BE2C (cell line): ENCODE data around the gene SH3RF3.

ENCODE experiments used
- DNase-seq: peaks from one replicate; pipeline ENCODE4 v3.0.0-alpha.2; 2020
- H3K27me3 ChIP-seq: fragments of 250-450 bp; sonication (Bioruptor Pico); 2 replicates; pipeline ENCODE4 v1.5.1; 2020; ENCODE audit warnings: mild to moderate bottlenecking
- H3K36me3 ChIP-seq: fragments of 250-450 bp; sonication (Bioruptor Pico); 2 replicates; pipeline ENCODE4 v1.5.1; 2020; ENCODE audit warnings: mild to moderate bottlenecking
- H3K4me1 ChIP-seq: fragments of 250-450 bp; sonication (Bioruptor Pico); 2 replicates; pipeline ENCODE4 v1.5.1; 2020
- H3K4me3 ChIP-seq: 2 replicates; pipeline ENCODE4 v1.5.1; 2011; ENCODE audit warnings: low read depth, low read length
- H3K9me3 ChIP-seq: fragments of 250-450 bp; sonication (Bioruptor Pico); 2 replicates; pipeline ENCODE4 v1.5.1; 2020
- TF ChIP-seq, protein P1 (sequence below): IDR thresholded peaks from 2 replicates; pipeline ENCODE4 v1.5.1; 2012; ENCODE audit warnings: mild to moderate bottlenecking, low read depth, low read length

SH3RF3 gene

GRCh38 chr2:109304242-109304641 is 175.2 kb downstream of the SH3RF3 start:
- Histone ChIP-seq H3K4me1 (no peaks in the 10 kb centered on the region), H3K9me3 (no peaks in the 10 kb centered on the region), H3K27me3 (no peaks in the 10 kb centered on the region), H3K4me3 (no peak overlapping the region), H3K36me3 (no peaks in the 10 kb centered on the region)
- DNase-seq = no peak
- TF ChIP-seq, protein P1, sequence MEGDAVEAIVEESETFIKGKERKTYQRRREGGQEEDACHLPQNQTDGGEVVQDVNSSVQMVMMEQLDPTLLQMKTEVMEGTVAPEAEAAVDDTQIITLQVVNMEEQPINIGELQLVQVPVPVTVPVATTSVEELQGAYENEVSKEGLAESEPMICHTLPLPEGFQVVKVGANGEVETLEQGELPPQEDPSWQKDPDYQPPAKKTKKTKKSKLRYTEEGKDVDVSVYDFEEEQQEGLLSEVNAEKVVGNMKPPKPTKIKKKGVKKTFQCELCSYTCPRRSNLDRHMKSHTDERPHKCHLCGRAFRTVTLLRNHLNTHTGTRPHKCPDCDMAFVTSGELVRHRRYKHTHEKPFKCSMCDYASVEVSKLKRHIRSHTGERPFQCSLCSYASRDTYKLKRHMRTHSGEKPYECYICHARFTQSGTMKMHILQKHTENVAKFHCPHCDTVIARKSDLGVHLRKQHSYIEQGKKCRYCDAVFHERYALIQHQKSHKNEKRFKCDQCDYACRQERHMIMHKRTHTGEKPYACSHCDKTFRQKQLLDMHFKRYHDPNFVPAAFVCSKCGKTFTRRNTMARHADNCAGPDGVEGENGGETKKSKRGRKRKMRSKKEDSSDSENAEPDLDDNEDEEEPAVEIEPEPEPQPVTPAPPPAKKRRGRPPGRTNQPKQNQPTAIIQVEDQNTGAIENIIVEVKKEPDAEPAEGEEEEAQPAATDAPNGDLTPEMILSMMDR = no peak

DNA sequence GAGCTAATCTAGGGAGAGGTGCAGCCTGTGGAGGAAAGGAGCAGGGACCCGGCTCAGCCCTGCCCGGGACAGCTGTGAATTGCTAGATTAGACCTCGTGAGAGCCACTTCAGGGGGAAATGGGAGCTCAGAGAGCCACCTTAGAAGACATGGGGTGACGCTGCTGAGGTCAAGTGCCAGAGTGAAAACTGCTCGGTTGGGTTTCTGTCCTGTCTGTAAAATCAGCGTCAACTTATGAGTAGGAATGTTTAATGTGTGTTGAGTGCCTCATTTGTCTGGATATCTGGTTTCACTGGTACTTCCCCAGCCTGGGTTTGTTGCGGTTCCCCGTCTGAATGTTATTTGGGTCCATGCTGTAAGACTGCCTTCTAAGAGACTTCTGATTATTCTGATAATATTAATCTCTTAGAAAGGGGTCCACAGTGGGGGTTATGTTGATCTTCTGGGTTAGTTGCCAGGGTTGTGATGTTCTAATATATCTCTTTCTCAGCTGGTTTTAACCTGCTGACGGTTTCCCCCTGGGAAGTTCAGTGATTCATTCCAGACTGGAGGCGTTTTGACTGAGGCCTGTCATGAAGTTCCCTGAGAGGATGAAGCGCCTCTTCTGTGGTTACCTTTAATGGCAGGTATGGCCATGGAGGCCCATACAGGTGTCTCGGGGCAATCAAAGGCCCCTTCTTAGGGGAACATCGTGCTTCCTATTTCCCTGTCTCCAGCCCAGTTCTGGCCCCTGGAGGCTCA is 175.9 kb downstream of the SH3RF3 start:
- DNase-seq = no peak
- Histone ChIP-seq H3K4me1 (no peaks in the 10 kb centered on the region), H3K9me3 (no peaks in the 10 kb centered on the region), H3K27me3 (no peaks in the 10 kb centered on the region), H3K4me3 (no peak overlapping the region), H3K36me3 (no peaks in the 10 kb centered on the region)
- TF ChIP-seq, protein P1 = no peak

GRCh38 chr2:109305490-109306167 is 176.6 kb downstream of the SH3RF3 start:
- TF ChIP-seq, protein P1 = no peak
- Histone ChIP-seq H3K9me3 (no peaks in the 10 kb centered on the region), H3K27me3 (no peaks in the 10 kb centered on the region)

DNA sequence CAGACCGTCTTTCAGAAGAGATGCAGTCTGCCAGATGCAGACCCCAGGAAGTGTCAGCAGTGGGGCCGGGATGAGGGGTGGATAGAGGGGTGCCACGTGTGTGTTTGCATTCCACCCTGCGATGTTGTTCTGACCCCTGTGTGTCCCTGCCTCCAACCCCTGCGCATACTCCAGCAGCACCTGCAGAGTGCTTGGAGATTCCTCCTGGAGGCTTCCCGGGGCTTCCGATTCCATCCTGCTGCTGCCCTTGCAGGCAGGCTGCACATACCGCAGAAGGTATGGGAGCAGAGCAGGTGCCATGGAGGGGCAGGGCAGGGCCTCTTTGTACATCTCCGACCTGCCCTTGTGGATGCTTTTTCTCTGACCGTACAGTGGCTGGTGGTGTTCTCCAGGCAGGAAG is 177.2 kb downstream of the SH3RF3 start:
- Histone ChIP-seq H3K36me3 (no peaks in the 10 kb centered on the region), H3K4me3 (no peak overlapping the region), H3K27me3 (no peaks in the 10 kb centered on the region), H3K4me1 (no peaks in the 10 kb centered on the region), H3K9me3 (no peaks in the 10 kb centered on the region)
- DNase-seq = no peak
- TF ChIP-seq, protein P1 = no peak

More at GRCh38 chr2:109305490-109306167, 176.6 kb downstream of the SH3RF3 start:
- Histone ChIP-seq H3K4me1 (no peaks in the 10 kb centered on the region), H3K36me3 (no peaks in the 10 kb centered on the region), H3K4me3 (no peak overlapping the region)
- no peak for DNase-seq

- H3K27me3 ChIP-seq = no peaks in the 10 kb centered on the region
- no peaks in the 10 kb centered on the region for H3K4me1 ChIP-seq
- no peaks in the 10 kb centered on the region for H3K36me3 ChIP-seq
- DNase-seq = no peak
- H3K9me3 ChIP-seq = no peaks in the 10 kb centered on the region
- H3K4me3 ChIP-seq = no peak overlapping the region
- TF ChIP-seq, protein P1 = no peak
Observed at GRCh38 chr2:109311771-109312170, 182.8 kb downstream of the SH3RF3 start.

GRCh38 chr2:109312902-109313301 is 183.9 kb downstream of the SH3RF3 start:
- TF ChIP-seq, protein P1 = no peak

More at GRCh38 chr2:109312902-109313301, 183.9 kb downstream of the SH3RF3 start:
- Histone ChIP-seq H3K9me3 (no peaks in the 10 kb centered on the region), H3K4me3 (no peak overlapping the region), H3K4me1 (no peaks in the 10 kb centered on the region), H3K36me3 (no peaks in the 10 kb centered on the region), H3K27me3 (no peaks in the 10 kb centered on the region)
- no peak for DNase-seq
